Measurements from ENCODE around the gene CCDC32. TPM values are rescaled to one million over a fixed set of nuclear protein-coding genes. Genes with fewer than 3 reads are reported as not detected.

CCDC32 gene
- total and polyA plus RNA-seq, 2 of the 13 experiments (the other 11 are each of a cell fraction or from before 2014, with no cell fraction given): 10.8 to 23.2 TPM

DNA sequence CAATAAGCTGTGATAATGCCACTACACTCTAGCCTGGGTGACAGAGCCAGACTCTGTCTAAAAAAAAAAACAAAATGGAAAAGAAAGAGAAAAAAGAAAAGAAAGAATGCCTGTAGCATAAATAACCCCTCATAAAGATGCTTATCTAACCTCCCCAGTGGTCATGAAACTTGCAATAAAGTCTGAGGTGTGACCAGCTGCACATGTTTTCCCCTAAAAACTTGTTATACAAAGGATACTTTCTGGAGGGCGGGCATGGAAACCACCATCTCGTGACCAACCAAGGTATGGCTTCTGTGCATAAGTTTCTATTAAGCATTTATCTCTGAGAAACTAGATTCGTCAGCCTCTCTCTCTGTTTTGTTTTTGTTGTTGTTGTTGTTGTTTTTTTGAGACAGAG lies 21.8 kb downstream of the CCDC32 start:
- no peaks in the 10 kb centered on the region for H4K20me1 ChIP-seq (ENCODE audit: insufficient read depth, low read length)
- peaks cover 0 to 5% of the 10 kb centered on the region in 2 experiments; a peak in 1 of 5 replicates for H3K36me3 ChIP-seq (replicated peaks in 1 of 2; ENCODE audit: control insufficient read depth in 1 of 2, insufficient read depth in 2 of 2, low read length in 2 of 2)
- no peak overlapping the region for H3K9ac ChIP-seq (ENCODE audit: insufficient read depth, low read depth, low read length)
- no peak overlapping the region for H3K4me2 ChIP-seq (ENCODE audit: low read depth, low read length)
- H3K79me2 ChIP-seq (ENCODE audit: insufficient read depth, low read length): no peaks in the 10 kb centered on the region
- DNase-seq (ENCODE audit: low spot score) (no peak), FAIRE-seq (no peak), ATAC-seq (no peak)
- no peak overlapping the region for H2AFZ ChIP-seq (ENCODE audit: low read length)
- H3K27ac ChIP-seq (ENCODE audit: extremely low read length, insufficient read depth, low read length): no peak overlapping the region
- CTCF ChIA-PET (ENCODE audit: low intra/inter-chr PET ratio, low total read pairs): no interaction called here
- in situ Hi-C loops (cut with HindIII; ENCODE audit: extremely low pct_ligation_motif_present, low pct_unique_long_range_greater_than_20kb): no loop called here
- POLR2A ChIA-PET: no interaction called here
- H3K9me3 ChIP-seq (ENCODE audit: low read length): no peaks in the 10 kb centered on the region
- BruUV-seq (replicated peaks): no TSS peak
- 84% methylated on average over 3 of the region's 3 CpGs for WGBS (ENCODE audit: low lambda C conversion rate)
- no peaks in the 10 kb centered on the region for H3K4me1 ChIP-seq (ENCODE audit: insufficient read depth, low read length)
- intact Hi-C loops (cut with micrococcal nuclease; ENCODE audit: unreplicated experiment): no loop called here
- H3K27me3 ChIP-seq (ENCODE audit: control insufficient read depth in 1 of 2, insufficient read depth in 2 of 2, low read length in 2 of 2): no peaks in the 10 kb centered on the region
- H3K4me3 ChIP-seq (replicated peaks in 1 of 3; ENCODE audit: insufficient read depth in 1 of 3, low read depth in 2 of 3, low read length in 3 of 3): no peak overlapping the region
- TF ChIP-seq, protein P1, sequence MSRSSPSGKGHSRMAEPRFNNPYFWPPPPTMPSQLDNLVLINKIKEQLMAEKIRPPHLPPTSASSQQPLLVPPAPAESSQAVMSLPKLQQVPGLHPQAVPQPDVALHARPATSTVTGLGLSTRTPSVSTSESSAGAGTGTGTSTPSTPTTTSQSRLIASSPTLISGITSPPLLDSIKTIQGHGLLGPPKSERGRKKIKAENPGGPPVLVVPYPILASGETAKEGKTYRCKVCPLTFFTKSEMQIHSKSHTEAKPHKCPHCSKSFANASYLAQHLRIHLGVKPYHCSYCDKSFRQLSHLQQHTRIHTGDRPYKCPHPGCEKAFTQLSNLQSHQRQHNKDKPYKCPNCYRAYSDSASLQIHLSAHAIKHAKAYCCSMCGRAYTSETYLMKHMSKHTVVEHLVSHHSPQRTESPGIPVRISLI (CRISPR knock-in tag; IDR thresholded peaks at IDR 0.05; ENCODE audit: borderline replicate concordance): no peak
- TF ChIP-seq FOXA1 (IDR thresholded peaks at IDR 0.05): no peak
- no peak for TF ChIP-seq FOXA1 (CRISPR knock-in tag; IDR thresholded peaks at IDR 0.05)
- no peak for TF ChIP-seq NR2F6 (IDR thresholded peaks at IDR 0.05)
- no peak for TF ChIP-seq NR2F6 (CRISPR knock-in tag; IDR thresholded peaks at IDR 0.05)
- TF ChIP-seq, protein P2, sequence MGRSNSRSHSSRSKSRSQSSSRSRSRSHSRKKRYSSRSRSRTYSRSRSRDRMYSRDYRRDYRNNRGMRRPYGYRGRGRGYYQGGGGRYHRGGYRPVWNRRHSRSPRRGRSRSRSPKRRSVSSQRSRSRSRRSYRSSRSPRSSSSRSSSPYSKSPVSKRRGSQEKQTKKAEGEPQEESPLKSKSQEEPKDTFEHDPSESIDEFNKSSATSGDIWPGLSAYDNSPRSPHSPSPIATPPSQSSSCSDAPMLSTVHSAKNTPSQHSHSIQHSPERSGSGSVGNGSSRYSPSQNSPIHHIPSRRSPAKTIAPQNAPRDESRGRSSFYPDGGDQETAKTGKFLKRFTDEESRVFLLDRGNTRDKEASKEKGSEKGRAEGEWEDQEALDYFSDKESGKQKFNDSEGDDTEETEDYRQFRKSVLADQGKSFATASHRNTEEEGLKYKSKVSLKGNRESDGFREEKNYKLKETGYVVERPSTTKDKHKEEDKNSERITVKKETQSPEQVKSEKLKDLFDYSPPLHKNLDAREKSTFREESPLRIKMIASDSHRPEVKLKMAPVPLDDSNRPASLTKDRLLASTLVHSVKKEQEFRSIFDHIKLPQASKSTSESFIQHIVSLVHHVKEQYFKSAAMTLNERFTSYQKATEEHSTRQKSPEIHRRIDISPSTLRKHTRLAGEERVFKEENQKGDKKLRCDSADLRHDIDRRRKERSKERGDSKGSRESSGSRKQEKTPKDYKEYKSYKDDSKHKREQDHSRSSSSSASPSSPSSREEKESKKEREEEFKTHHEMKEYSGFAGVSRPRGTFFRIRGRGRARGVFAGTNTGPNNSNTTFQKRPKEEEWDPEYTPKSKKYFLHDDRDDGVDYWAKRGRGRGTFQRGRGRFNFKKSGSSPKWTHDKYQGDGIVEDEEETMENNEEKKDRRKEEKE (IDR thresholded peaks at IDR 0.05): no peak
- TF ChIP-seq SNRNP70 (IDR thresholded peaks at IDR 0.05; ENCODE audit: low read depth, low read length): no peak
- no peak for TF ChIP-seq BRD4 (CRISPR knock-in tag; IDR thresholded peaks at IDR 0.05)
- no peak for TF ChIP-seq STAT5B (CRISPR knock-in tag; IDR thresholded peaks at IDR 0.05)
- TF ChIP-seq HDAC2 (CRISPR knock-in tag; IDR thresholded peaks at IDR 0.05): no peak
